Lower lobe of right lung (tissue), 2 donors: ENCODE measurements around the gene KLHL11. TPM values are rescaled to one million over a fixed set of nuclear protein-coding genes. Genes with fewer than 3 reads are reported as not detected.
"Not testable (repeated sequence)": the region's sequence is repeated elsewhere in the genome, so short reads cannot be mapped to it uniquely, and the experiment has no call there.

Experiments
- ATAC-seq, 2 donors: fragments of 200-7000 bp; cut with Tn5 transposase; one replicate each; pipeline ENCODE4 v1.9.1; 2020 to 2022; ENCODE audit warnings: mild to moderate bottlenecking in 2 of 2, moderate library complexity in 2 of 2
- DNase-seq: peaks from one replicate; pipeline ENCODE4 v3.0.0-alpha.2; 2020
- H3K27ac ChIP-seq: fragments of 200-600 bp; one replicate; pipeline ENCODE4 v1.8.0; 2022
- H3K27me3 ChIP-seq: fragments of 200-600 bp; one replicate; pipeline ENCODE4 v1.8.0; 2022; ENCODE audit warnings: low read depth
- H3K36me3 ChIP-seq: fragments of 200-600 bp; one replicate; pipeline ENCODE4 v1.8.0; 2022; ENCODE audit warnings: mild to moderate bottlenecking
- H3K4me1 ChIP-seq: fragments of 200-600 bp; one replicate; pipeline ENCODE4 v1.8.0; 2022
- H3K4me3 ChIP-seq: fragments of 200-600 bp; one replicate; pipeline ENCODE4 v1.8.0; 2022; ENCODE audit warnings: mild to moderate bottlenecking
- H3K9me3 ChIP-seq: fragments of 200-600 bp; one replicate; pipeline ENCODE4 v1.8.0; 2022
- intact Hi-C: fragments of 100-400 bp; cut with DNase I; formaldehyde crosslinking; loops from one replicate; pipeline ENCODE4 v1.11.0; 2022
- total RNA-seq: library from RNA; stranded (reverse); fragmentation: NEBNext Ultra II Directional; extraction: Animal tissue kit (Norgen Biotek cat#: 25700); gene quantifications from one replicate; pipeline ENCODE4 v1.2.1, GENCODE V29; 2021
- TF ChIP-seq, protein P1 (sequence below): fragments of 200-600 bp; IDR thresholded peaks from one replicate; pipeline ENCODE4 v1.8.0; 2022; ENCODE audit warnings: antibody characterized with exemption, mild to moderate bottlenecking
- donor health status: DM: no; HTN: yes; CAD: no; lungs with severe emphysema.

Gene KLHL11
- total RNA-seq, 1 donor from 2014 or later: 12.3 TPM

GRCh38 chr17:41863074-41863848 lies 2.0 kb downstream of the KLHL11 start:
- ATAC-seq (no peak), DNase-seq (no peak)
- Histone ChIP-seq H3K27me3 (no peaks in the 10 kb centered on the region), H3K4me1 (peaks cover 36% of the 10 kb centered on the region), H3K4me3 (peak overlapping the region; percentile 100), H3K36me3 (peaks cover 14% of the 10 kb centered on the region), H3K27ac (no peak overlapping the region), H3K9me3 (no peaks in the 10 kb centered on the region)
- intact Hi-C loops: no loop called here
- TF ChIP-seq, protein P1, sequence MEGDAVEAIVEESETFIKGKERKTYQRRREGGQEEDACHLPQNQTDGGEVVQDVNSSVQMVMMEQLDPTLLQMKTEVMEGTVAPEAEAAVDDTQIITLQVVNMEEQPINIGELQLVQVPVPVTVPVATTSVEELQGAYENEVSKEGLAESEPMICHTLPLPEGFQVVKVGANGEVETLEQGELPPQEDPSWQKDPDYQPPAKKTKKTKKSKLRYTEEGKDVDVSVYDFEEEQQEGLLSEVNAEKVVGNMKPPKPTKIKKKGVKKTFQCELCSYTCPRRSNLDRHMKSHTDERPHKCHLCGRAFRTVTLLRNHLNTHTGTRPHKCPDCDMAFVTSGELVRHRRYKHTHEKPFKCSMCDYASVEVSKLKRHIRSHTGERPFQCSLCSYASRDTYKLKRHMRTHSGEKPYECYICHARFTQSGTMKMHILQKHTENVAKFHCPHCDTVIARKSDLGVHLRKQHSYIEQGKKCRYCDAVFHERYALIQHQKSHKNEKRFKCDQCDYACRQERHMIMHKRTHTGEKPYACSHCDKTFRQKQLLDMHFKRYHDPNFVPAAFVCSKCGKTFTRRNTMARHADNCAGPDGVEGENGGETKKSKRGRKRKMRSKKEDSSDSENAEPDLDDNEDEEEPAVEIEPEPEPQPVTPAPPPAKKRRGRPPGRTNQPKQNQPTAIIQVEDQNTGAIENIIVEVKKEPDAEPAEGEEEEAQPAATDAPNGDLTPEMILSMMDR: no peak

DNA sequence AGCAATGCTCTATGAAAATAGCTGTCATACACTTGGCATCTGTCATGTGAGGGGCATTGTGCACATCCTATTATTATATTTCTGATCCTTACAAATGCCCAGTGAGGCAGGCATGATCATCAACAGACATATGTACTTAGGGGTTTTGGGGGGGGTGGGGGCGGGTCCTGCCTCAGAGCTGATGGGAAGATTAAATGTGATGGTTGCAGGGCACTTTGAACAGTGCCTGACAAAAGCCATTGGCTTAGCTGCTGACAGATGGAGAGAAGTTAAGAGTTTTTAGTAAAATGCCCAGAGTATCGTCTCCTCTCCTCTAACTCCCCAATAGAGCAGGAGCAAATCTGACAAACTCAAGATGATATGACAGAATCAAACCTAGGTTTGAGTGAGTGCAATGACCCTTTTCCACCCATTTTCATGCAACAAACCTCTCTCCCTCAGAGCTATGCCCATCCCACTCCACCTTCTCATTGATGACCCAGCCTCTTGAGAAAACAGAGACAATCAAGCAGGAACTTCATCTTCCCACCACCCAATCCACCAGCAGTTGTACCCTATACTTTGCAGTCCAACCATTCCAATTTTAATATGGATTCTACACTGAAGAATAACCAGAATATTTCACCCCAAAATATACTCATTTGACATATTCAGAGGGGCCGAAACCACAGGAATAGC lies 4.8 kb downstream of the KLHL11 start:
- no peaks in the 10 kb centered on the region for H3K27me3 ChIP-seq
- H3K4me3 ChIP-seq: no peak overlapping the region
- H3K36me3 ChIP-seq: no peaks in the 10 kb centered on the region
- TF ChIP-seq, protein P1: no peak
- peaks cover 33% of the 10 kb centered on the region for H3K4me1 ChIP-seq
- ATAC-seq (no peak), DNase-seq (no peak)
- no peaks in the 10 kb centered on the region for H3K9me3 ChIP-seq
- intact Hi-C loops: no loop called here
- no peak overlapping the region for H3K27ac ChIP-seq

DNA sequence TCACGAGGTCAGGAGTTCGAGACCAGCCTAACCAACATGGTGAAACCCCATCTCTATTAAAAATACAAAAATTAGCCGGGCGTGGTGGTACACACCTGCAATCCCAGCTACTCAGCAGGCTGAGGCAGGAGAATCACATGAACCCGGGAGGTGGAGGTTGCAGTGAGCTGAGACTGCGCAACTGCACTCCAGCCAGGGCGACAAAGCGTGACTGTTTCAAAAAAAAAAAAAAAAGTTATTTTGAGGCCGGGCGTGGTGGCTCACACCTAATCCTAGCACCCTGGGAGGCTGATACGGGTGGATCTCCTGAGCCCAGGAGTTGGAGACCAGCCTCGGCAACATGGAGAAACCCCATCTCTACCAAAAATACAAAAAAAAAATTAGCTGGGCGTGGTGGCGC lies 13.8 kb downstream of the KLHL11 start:
- DNase-seq, H3K27ac ChIP-seq, intact Hi-C loops: not testable (repeated sequence)

DNA sequence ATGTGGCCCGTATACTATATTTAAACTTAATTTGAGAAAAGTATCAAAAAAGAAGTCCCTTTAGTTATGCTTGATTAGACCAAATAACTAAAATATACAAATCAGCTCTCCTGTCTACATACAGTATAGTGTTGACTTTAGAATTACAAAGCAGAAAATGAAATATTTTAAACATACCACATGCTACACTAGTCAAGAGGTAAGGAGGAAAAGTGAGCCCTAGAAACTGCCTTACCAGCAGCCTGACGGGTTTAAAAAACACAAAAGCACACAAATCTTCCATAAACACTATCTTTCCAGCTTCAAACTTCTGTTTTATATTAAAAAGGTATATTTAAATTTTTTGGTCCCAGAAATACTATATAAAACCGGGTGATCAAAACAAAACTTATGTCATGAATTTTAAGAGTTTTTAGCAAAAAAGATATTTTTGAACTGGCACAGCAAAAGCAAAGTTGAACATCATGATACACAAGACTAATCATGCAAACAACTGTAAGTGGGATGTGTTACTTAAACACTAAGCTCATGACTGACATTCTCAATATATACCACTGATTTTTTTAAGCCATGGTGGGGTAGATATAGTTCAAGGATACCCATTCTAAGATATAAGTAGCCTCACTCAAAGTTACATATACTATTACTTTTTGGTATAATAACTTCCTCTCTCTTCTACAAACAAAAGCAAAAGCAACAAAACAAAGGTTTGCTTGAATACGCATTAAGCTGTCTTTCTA lies 15.8 kb downstream of the KLHL11 start:
- no peak for ATAC-seq

More for the DNA sequence above, 13.8 kb downstream of the KLHL11 start:
- H3K36me3 ChIP-seq: peaks cover 38% of the 10 kb centered on the region
- not testable (repeated sequence) for ATAC-seq, H3K4me3 ChIP-seq, H3K27me3 ChIP-seq, H3K9me3 ChIP-seq, H3K4me1 ChIP-seq

GRCh38 chr17:41848788-41849187 lies 16.4 kb downstream of the KLHL11 start:
- DNase-seq (no peak), ATAC-seq (no peak)
- Histone ChIP-seq H3K4me3 (no peak overlapping the region), H3K36me3 (peaks cover 22% of the 10 kb centered on the region), H3K4me1 (peaks cover 7% of the 10 kb centered on the region), H3K27me3 (no peaks in the 10 kb centered on the region), H3K9me3 (no peaks in the 10 kb centered on the region), H3K27ac (no peak overlapping the region)
- TF ChIP-seq, protein P1: no peak
- intact Hi-C loops: no loop called here

More for the DNA sequence above, 15.8 kb downstream of the KLHL11 start:
- no peak for DNase-seq
- Histone ChIP-seq H3K27me3 (no peaks in the 10 kb centered on the region), H3K27ac (no peak overlapping the region), H3K4me1 (peaks cover 7% of the 10 kb centered on the region), H3K36me3 (peaks cover 28% of the 10 kb centered on the region), H3K9me3 (no peaks in the 10 kb centered on the region), H3K4me3 (no peak overlapping the region)
- intact Hi-C loops: no loop called here
- TF ChIP-seq, protein P1: no peak
